ENCODE data around the gene ITGB4. TPM values are rescaled to one million over a fixed set of nuclear protein-coding genes. Genes with fewer than 3 reads are reported as not detected.

ITGB4 gene
- total and polyA plus RNA-seq, 10 of the 15 experiments (the other 5 are each of a cell fraction or from before 2014, with no cell fraction given): 0.06 to 1.6 (median 0.27) TPM; not detected in 2

DNA sequence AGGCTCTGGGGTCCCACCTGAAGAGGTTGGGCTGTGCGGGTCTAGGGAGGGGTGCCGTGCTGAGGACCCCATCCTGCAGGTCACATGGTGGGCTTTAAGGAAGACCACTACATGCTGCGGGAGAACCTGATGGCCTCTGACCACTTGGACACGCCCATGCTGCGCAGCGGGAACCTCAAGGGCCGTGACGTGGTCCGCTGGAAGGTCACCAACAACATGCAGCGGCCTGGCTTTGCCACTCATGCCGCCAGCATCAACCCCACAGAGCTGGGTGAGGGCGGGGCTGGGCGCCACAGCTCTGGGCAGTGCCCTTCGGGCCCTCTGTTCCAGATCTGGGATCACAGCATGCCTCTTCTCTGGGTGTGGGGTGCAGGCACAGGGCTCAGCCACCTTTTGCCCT, 18.5 kb downstream of the ITGB4 start:
- TF ChIP-seq GABPA (IDR thresholded peaks at IDR 0.05; ENCODE audit: low read depth): no peak
- 54% methylated on average over 14 of the region's 14 CpGs for WGBS (ENCODE audit: insufficient coverage, insufficient replicate concordance, low lambda C conversion rate, missing lambda C conversion rate)
- Histone ChIP-seq H3K9me3 (replicated peaks; ENCODE audit: control insufficient read depth, insufficient read depth, low read length) (no peaks in the 10 kb centered on the region), H3K27ac (ENCODE audit: control insufficient read depth, insufficient read depth) (no peak overlapping the region), H3K9ac (ENCODE audit: control insufficient read depth, insufficient read depth, low read length) (no peak overlapping the region), H3K4me1 (ENCODE audit: control insufficient read depth, insufficient read depth, low read length) (peaks cover 4% of the 10 kb centered on the region), H2AFZ (ENCODE audit: control insufficient read depth, low read depth, low read length) (no peak overlapping the region), H3K36me3 (ENCODE audit: control insufficient read depth in 2 of 2, insufficient read depth in 2 of 2, low read length in 1 of 2) (no peaks in the 10 kb centered on the region), H3K4me2 (ENCODE audit: control insufficient read depth, insufficient read depth) (no peak overlapping the region), H4K20me1 (ENCODE audit: control insufficient read depth, insufficient read depth) (no peaks in the 10 kb centered on the region), H3K4me3 (no peak overlapping the region), H3K79me2 (ENCODE audit: control insufficient read depth, insufficient read depth, low read length) (no peaks in the 10 kb centered on the region), H3K27me3 (replicated peaks in 1 of 2; ENCODE audit: control insufficient read depth in 2 of 2, insufficient read depth in 2 of 2, low read length in 1 of 2) (no peaks in the 10 kb centered on the region)
- ChIA-PET SMC1A (ENCODE audit: uncharacterized antibody, unreplicated experiment) (interaction anchor here (0.9 to 2.8 kb wide), 2 partner anchors 9 to 68 kb away, joined by 3 to 18 read pairs; no protein-coding TSS in a partner anchor), RAD21 (ENCODE audit: unreplicated experiment) (no interaction called here), POLR2A (no interaction called here), CTCF (interaction anchor here (0.5 to 6.0 kb wide), 4 partner anchors 9 to 106 kb away, joined by 3 to 48 read pairs (median 10); partner anchors contain the start of gene SMIM5)
- no TSS peak for BruUV-seq (replicated peaks)
- in situ Hi-C loops (cut with MboI) (loop anchor here (5.0 to 10.0 kb wide), 2 partner anchors 105 to 312 kb away; partner anchors contain the start of gene SMIM5), intact Hi-C loops (cut with micrococcal nuclease; ENCODE audit: unreplicated experiment) (no loop called here)
- no peak for DNase-seq (ENCODE audit: low read depth, low spot score)
- no peak for FAIRE-seq
- no peak for ATAC-seq

- Histone ChIP-seq H4K20me1 (ENCODE audit: control insufficient read depth, insufficient read depth) (no peaks in the 10 kb centered on the region), H3K27me3 (replicated peaks in 1 of 2; ENCODE audit: control insufficient read depth in 2 of 2, insufficient read depth in 2 of 2, low read length in 1 of 2) (no peaks in the 10 kb centered on the region), H3K4me1 (ENCODE audit: control insufficient read depth, insufficient read depth, low read length) (peaks cover 4% of the 10 kb centered on the region), H3K27ac (ENCODE audit: control insufficient read depth, insufficient read depth) (no peak overlapping the region), H3K4me2 (ENCODE audit: control insufficient read depth, insufficient read depth) (no peak overlapping the region), H2AFZ (ENCODE audit: control insufficient read depth, low read depth, low read length) (no peak overlapping the region), H3K4me3 (no peak overlapping the region), H3K36me3 (ENCODE audit: control insufficient read depth in 2 of 2, insufficient read depth in 2 of 2, low read length in 1 of 2) (no peaks in the 10 kb centered on the region), H3K79me2 (ENCODE audit: control insufficient read depth, insufficient read depth, low read length) (no peaks in the 10 kb centered on the region), H3K9ac (ENCODE audit: control insufficient read depth, insufficient read depth, low read length) (no peak overlapping the region), H3K9me3 (replicated peaks; ENCODE audit: control insufficient read depth, insufficient read depth, low read length) (no peaks in the 10 kb centered on the region)
- 72% methylated on average over 17 of the region's 17 CpGs for WGBS (ENCODE audit: insufficient coverage, insufficient replicate concordance, low lambda C conversion rate, missing lambda C conversion rate)
- ChIA-PET RAD21 (ENCODE audit: unreplicated experiment) (no interaction called here), SMC1A (ENCODE audit: uncharacterized antibody, unreplicated experiment) (interaction anchor here (0.9 to 2.8 kb wide), 2 partner anchors 8 to 69 kb away, joined by 3 to 18 read pairs; no protein-coding TSS in a partner anchor), POLR2A (no interaction called here), CTCF (interaction anchor here (2.8 kb wide), 1 partner anchor 53 kb away, joined by 8 read pairs; no protein-coding TSS in a partner anchor)
- no TSS peak for BruUV-seq (replicated peaks)
- in situ Hi-C loops (cut with MboI): loop anchor here (5.0 to 10.0 kb wide), 2 partner anchors 105 to 313 kb away; partner anchors contain the start of gene SMIM5
- DNase-seq (ENCODE audit: low read depth, low spot score): no peak
- no peak for ATAC-seq
- FAIRE-seq: no peak
- intact Hi-C loops (cut with micrococcal nuclease; ENCODE audit: unreplicated experiment): no loop called here
- no peak for TF ChIP-seq NR2C1 (IDR thresholded peaks at IDR 0.05)
- no peak for TF ChIP-seq FOXM1 (IDR thresholded peaks at IDR 0.05; ENCODE audit: low read depth, low read length)
- no peak for TF ChIP-seq BHLHE40 (IDR thresholded peaks at IDR 0.05; ENCODE audit: borderline replicate concordance in 1 of 2, low read depth in 2 of 2, low read length in 1 of 2)
- no peak for TF ChIP-seq SPI1 (IDR thresholded peaks at IDR 0.05; ENCODE audit: borderline replicate concordance, insufficient read depth, low read depth, low read length)
- no peak for TF ChIP-seq SMC3 (IDR thresholded peaks at IDR 0.05; ENCODE audit: borderline replicate concordance, low read length)
- no peak for TF ChIP-seq SREBF1 (IDR thresholded peaks at IDR 0.05; ENCODE audit: low read length)
- TF ChIP-seq, protein P1, sequence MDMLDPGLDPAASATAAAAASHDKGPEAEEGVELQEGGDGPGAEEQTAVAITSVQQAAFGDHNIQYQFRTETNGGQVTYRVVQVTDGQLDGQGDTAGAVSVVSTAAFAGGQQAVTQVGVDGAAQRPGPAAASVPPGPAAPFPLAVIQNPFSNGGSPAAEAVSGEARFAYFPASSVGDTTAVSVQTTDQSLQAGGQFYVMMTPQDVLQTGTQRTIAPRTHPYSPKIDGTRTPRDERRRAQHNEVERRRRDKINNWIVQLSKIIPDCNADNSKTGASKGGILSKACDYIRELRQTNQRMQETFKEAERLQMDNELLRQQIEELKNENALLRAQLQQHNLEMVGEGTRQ (IDR thresholded peaks at IDR 0.05; ENCODE audit: borderline replicate concordance, low read depth, low read length): no peak
- TF ChIP-seq PML (IDR thresholded peaks at IDR 0.05; ENCODE audit: low read length): no peak
- no peak for TF ChIP-seq NFIC (IDR thresholded peaks at IDR 0.05; ENCODE audit: low read depth, low read length)
- TF ChIP-seq, protein P2, sequence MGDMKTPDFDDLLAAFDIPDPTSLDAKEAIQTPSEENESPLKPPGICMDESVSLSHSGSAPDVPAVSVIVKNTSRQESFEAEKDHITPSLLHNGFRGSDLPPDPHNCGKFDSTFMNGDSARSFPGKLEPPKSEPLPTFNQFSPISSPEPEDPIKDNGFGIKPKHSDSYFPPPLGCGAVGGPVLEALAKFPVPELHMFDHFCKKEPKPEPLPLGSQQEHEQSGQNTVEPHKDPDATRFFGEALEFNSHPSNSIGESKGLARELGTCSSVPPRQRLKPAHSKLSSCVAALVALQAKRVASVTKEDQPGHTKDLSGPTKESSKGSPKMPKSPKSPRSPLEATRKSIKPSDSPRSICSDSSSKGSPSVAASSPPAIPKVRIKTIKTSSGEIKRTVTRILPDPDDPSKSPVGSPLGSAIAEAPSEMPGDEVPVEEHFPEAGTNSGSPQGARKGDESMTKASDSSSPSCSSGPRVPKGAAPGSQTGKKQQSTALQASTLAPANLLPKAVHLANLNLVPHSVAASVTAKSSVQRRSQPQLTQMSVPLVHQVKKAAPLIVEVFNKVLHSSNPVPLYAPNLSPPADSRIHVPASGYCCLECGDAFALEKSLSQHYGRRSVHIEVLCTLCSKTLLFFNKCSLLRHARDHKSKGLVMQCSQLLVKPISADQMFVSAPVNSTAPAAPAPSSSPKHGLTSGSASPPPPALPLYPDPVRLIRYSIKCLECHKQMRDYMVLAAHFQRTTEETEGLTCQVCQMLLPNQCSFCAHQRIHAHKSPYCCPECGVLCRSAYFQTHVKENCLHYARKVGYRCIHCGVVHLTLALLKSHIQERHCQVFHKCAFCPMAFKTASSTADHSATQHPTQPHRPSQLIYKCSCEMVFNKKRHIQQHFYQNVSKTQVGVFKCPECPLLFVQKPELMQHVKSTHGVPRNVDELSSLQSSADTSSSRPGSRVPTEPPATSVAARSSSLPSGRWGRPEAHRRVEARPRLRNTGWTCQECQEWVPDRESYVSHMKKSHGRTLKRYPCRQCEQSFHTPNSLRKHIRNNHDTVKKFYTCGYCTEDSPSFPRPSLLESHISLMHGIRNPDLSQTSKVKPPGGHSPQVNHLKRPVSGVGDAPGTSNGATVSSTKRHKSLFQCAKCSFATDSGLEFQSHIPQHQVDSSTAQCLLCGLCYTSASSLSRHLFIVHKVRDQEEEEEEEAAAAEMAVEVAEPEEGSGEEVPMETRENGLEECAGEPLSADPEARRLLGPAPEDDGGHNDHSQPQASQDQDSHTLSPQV (IDR thresholded peaks at IDR 0.05): no peak
Measured at GRCh38 chr17:75740215-75740614, 19.0 kb downstream of the ITGB4 start.
